H9 (cell line): ENCODE results near the gene TBC1D1. TPM values are rescaled to one million over a fixed set of nuclear protein-coding genes. Genes with fewer than 3 reads are reported as not detected.

ENCODE experiments used
- DNase-seq: peaks from one replicate; pipeline ENCODE4 v3.0.0-alpha.2; 2017
- H2AFZ ChIP-seq: one replicate; pipeline ENCODE4 v1.6.1; 2013; ENCODE audit warnings: mild to moderate bottlenecking, low read length, control low read depth, moderate library complexity
- H2AK5ac ChIP-seq: 2 replicates; pipeline ENCODE4 v1.6.1; 2013; ENCODE audit warnings: low read length, control low read depth, mixed read lengths; ENCODE audit not compliant: insufficient read length
- H2BK120ac ChIP-seq: one replicate; pipeline ENCODE4 v1.6.1; 2013; ENCODE audit warnings: low read depth, mild to moderate bottlenecking, low read length, control low read depth, inconsistent platforms; ENCODE audit not compliant: poor library complexity, severe bottlenecking
- H2BK12ac ChIP-seq: 2 replicates; pipeline ENCODE4 v1.6.1; 2013; ENCODE audit warnings: low read length, control low read depth, mixed read lengths, low read depth; ENCODE audit not compliant: insufficient read length
- H2BK15ac ChIP-seq: 2 replicates; pipeline ENCODE4 v1.6.1; 2013; ENCODE audit warnings: low read depth, low read length, control low read depth
- H2BK20ac ChIP-seq: one replicate; pipeline ENCODE4 v1.6.1; 2013; ENCODE audit warnings: low read depth, mild to moderate bottlenecking, low read length, control low read depth, inconsistent platforms; ENCODE audit not compliant: poor library complexity, severe bottlenecking
- H2BK5ac ChIP-seq: 2 replicates; pipeline ENCODE4 v1.6.1; 2013; ENCODE audit warnings: low read length, control low read depth, mixed read lengths; ENCODE audit not compliant: insufficient read length
- H3K14ac ChIP-seq: 2 replicates; pipeline ENCODE4 v1.6.1; 2013; ENCODE audit warnings: low read length, control low read depth; ENCODE audit not compliant: insufficient read depth
- H3K18ac ChIP-seq: 2 replicates; pipeline ENCODE4 v1.6.1; 2013; ENCODE audit warnings: low read depth, mild to moderate bottlenecking, mixed read lengths, low read length, control low read depth; ENCODE audit not compliant: insufficient read length
- H3K23ac ChIP-seq: 2 replicates; pipeline ENCODE4 v1.6.1; 2013; ENCODE audit warnings: low read length, control low read depth, mixed read lengths, low read depth; ENCODE audit not compliant: insufficient read length
- H3K23me2 ChIP-seq: 2 replicates; pipeline ENCODE4 v1.6.1; 2013; ENCODE audit warnings: low read depth, mild to moderate bottlenecking, mixed read lengths, low read length, control low read depth; ENCODE audit not compliant: insufficient read length, poor library complexity, severe bottlenecking
- H3K27ac ChIP-seq: 2 replicates; pipeline ENCODE4 v1.5.1; 2013; ENCODE audit warnings: low read length, control low read depth, mixed read lengths, low read depth; ENCODE audit not compliant: insufficient read length
- H3K27me3 ChIP-seq: 2 replicates; pipeline ENCODE4 v1.6.1; 2013; ENCODE audit warnings: low read length, control low read depth, inconsistent platforms; ENCODE audit not compliant: insufficient read depth
- H3K4ac ChIP-seq: 2 replicates; pipeline ENCODE4 v1.6.1; 2013; ENCODE audit warnings: low read depth, mild to moderate bottlenecking, control low read depth, inconsistent platforms, low read length, moderate library complexity
- H3K4me1 ChIP-seq: 2 replicates; pipeline ENCODE4 v1.6.1; 2013; ENCODE audit warnings: low read length, control low read depth, inconsistent platforms; ENCODE audit not compliant: insufficient read depth
- H3K4me2 ChIP-seq: 2 replicates; pipeline ENCODE4 v1.6.1; 2013; ENCODE audit warnings: low read length, control low read depth, mixed read lengths; ENCODE audit not compliant: insufficient read length, insufficient read depth
- H3K56ac ChIP-seq: 2 replicates; pipeline ENCODE4 v1.6.1; 2013; ENCODE audit warnings: low read depth, mild to moderate bottlenecking, mixed read lengths, low read length, control low read depth; ENCODE audit not compliant: insufficient read length
- H3K79me1 ChIP-seq: 2 replicates; pipeline ENCODE4 v1.6.1; 2013; ENCODE audit warnings: low read depth, mild to moderate bottlenecking, moderate library complexity, low read length, control low read depth, inconsistent platforms; ENCODE audit not compliant: insufficient read depth, poor library complexity, severe bottlenecking
- H3K79me2 ChIP-seq: 2 replicates; pipeline ENCODE4 v1.6.1; 2013; ENCODE audit warnings: low read length, control low read depth, inconsistent platforms; ENCODE audit not compliant: insufficient read depth
- H3K9ac ChIP-seq: 2 replicates; pipeline ENCODE4 v1.6.1; 2013; ENCODE audit warnings: low read length, control low read depth, mixed read lengths; ENCODE audit not compliant: insufficient read length; ENCODE audit errors: extremely low read depth
- H3K9me3 ChIP-seq: one replicate; pipeline ENCODE4 v1.6.1; 2013; ENCODE audit warnings: low read depth, low read length, inconsistent platforms; ENCODE audit not compliant: control insufficient read depth
- H3T11ph ChIP-seq: one replicate; pipeline ENCODE4 v1.6.1; 2013; ENCODE audit warnings: mild to moderate bottlenecking, low read length, control low read depth, inconsistent platforms
- H4K20me1 ChIP-seq: one replicate; pipeline ENCODE4 v1.6.1; 2013; ENCODE audit not compliant: control insufficient read depth, insufficient read length, insufficient read depth
- H4K5ac ChIP-seq: 2 replicates; pipeline ENCODE4 v1.6.1; 2013; ENCODE audit warnings: low read depth, mild to moderate bottlenecking, mixed read lengths, low read length, control low read depth; ENCODE audit not compliant: insufficient read length
- H4K8ac ChIP-seq: replicated peaks from 2 replicates; pipeline ENCODE4 v1.6.1; 2013; ENCODE audit warnings: low read length, control low read depth, mixed read lengths, low read depth; ENCODE audit not compliant: insufficient read length
- H4K91ac ChIP-seq: 2 replicates; pipeline ENCODE4 v1.6.1; 2013; ENCODE audit warnings: low read depth, mild to moderate bottlenecking, moderate library complexity, mixed read lengths, low read length, control low read depth; ENCODE audit not compliant: insufficient read length
- H3K27ac Mint-ChIP-seq, 3 experiments: 2 replicates in 2 of 3; 3 replicates in 1 of 3; pipeline ENCODE4 v1.8.0; 2020 to 2021; ENCODE audit warnings: mixed read lengths in 3 of 3, mild to moderate bottlenecking in 1 of 3, moderate library complexity in 1 of 3
- H3K27me3 Mint-ChIP-seq: 2 replicates; pipeline ENCODE4 v1.8.0; 2021; ENCODE audit warnings: low read depth, mild to moderate bottlenecking, moderate library complexity, mixed read lengths
- H3K36me3 Mint-ChIP-seq, 3 experiments: 2 replicates in 2 of 3; 3 replicates in 1 of 3; pipeline ENCODE4 v1.8.0; 2020 to 2021; ENCODE audit warnings: low read depth in 3 of 3, mixed read lengths in 3 of 3; ENCODE audit not compliant: insufficient read depth in 1 of 3
- H3K4me1 Mint-ChIP-seq, 2 experiments: 2 replicates each; pipeline ENCODE4 v1.8.0; 2020; ENCODE audit warnings: mixed read lengths in 2 of 2
- H3K4me3 Mint-ChIP-seq, 2 experiments: 2 replicates in 1 of 2; 3 replicates in 1 of 2; pipeline ENCODE4 v1.8.0; 2020 to 2021; ENCODE audit warnings: mild to moderate bottlenecking in 2 of 2, mixed read lengths in 2 of 2, moderate library complexity in 1 of 2
- H3K9me3 Mint-ChIP-seq, 2 experiments: 2 replicates in 1 of 2; 3 replicates in 1 of 2; pipeline ENCODE4 v1.8.0; 2020; ENCODE audit warnings: mild to moderate bottlenecking in 2 of 2, mixed read lengths in 2 of 2, moderate library complexity in 1 of 2
- WGBS: extraction: QIAGEN DNeasy Blood & Tissue Kit; methylation state at CpG from one replicate; pipeline ENCODE4 v1.1.7; 2013; ENCODE audit warnings: missing lambda C conversion rate, low lambda C conversion rate, mixed read lengths; ENCODE audit not compliant: insufficient read length; ENCODE audit errors: extremely low coverage; 5-methylcytosine and 5-hydroxymethylcytosine counted together
- total RNA-seq: library from RNA; stranded (reverse); gene quantifications from 2 replicates; pipeline ENCODE4 v1.2.1, GENCODE V29; 2021
- TF ChIP-seq, protein P1 (sequence below): fragments of 200-600 bp; sonication (generic); conservative IDR thresholded peaks from 3 replicates; pipeline ENCODE4 v1.8.0; 2021; ENCODE audit warnings: antibody characterized with exemption, mild to moderate bottlenecking

Gene TBC1D1
- total RNA-seq, 1 experiment from 2014 or later: 109 TPM

DNA sequence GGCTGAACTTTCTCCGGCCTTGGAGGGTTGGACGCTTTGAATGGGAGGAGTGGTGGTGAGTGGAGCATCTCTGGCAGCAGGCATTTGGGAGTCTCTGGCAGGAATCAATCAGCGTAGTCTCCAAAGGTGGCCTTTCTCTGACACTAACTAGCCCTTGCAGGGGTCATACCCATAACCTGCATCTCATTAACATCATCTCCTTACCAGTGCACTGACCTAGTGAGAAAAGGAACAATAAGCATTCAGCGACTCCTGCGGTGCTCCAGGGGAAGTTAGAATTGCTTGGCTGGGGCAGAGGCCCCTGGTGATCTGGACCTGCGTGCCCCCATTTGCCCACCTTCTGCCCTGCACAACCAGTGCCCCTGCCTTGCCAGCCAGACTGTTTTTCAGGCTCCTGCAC lies 231.2 kb downstream of the TBC1D1 start:
- Mint-ChIP-seq H3K4me1 (peaks cover 17 to 21% of the 10 kb centered on the region in 2 experiments), H3K9me3 (no peaks in the 10 kb centered on the region), H3K27ac (peak overlapping the region in 1 of 3 experiments; percentile 93; a peak in 2 of 7 replicates), H3K36me3 (peaks cover 17 to 49% (median 41%) of the 10 kb centered on the region in 3 experiments), H3K27me3 (peaks cover 24% of the 10 kb centered on the region), H3K4me3 (peak overlapping the region in 1 of 2 experiments; percentile 21; a peak in 1 of 5 replicates)
- Histone ChIP-seq H3K27ac (no peak overlapping the region), H3K4me1 (peaks cover 4% of the 10 kb centered on the region), H3K4ac (no peak overlapping the region), H3K18ac (no peak overlapping the region), H4K5ac (no peak overlapping the region), H4K20me1 (no peaks in the 10 kb centered on the region), H4K91ac (no peak overlapping the region), H2BK12ac (no peak overlapping the region), H2AK5ac (no peak overlapping the region), H3K79me1 (no peaks in the 10 kb centered on the region), H3K79me2 (no peaks in the 10 kb centered on the region), H2BK15ac (no peak overlapping the region), H3K23me2 (no peaks in the 10 kb centered on the region), H2BK20ac (no peak overlapping the region), H2AFZ (no peak overlapping the region), H3K14ac (no peak overlapping the region), H3K9me3 (no peaks in the 10 kb centered on the region), H3K27me3 (no peaks in the 10 kb centered on the region), H2BK5ac (no peak overlapping the region), H3T11ph (no peak overlapping the region), H3K9ac (no peak overlapping the region), H3K23ac (no peak overlapping the region), H2BK120ac (no peak overlapping the region), H3K4me2 (no peak overlapping the region), H3K56ac (no peak overlapping the region), H4K8ac (no peak overlapping the region)
- no CpG with 5 or more reads among the region's 6 CpGs for WGBS
- DNase-seq: no peak
- TF ChIP-seq, protein P1, sequence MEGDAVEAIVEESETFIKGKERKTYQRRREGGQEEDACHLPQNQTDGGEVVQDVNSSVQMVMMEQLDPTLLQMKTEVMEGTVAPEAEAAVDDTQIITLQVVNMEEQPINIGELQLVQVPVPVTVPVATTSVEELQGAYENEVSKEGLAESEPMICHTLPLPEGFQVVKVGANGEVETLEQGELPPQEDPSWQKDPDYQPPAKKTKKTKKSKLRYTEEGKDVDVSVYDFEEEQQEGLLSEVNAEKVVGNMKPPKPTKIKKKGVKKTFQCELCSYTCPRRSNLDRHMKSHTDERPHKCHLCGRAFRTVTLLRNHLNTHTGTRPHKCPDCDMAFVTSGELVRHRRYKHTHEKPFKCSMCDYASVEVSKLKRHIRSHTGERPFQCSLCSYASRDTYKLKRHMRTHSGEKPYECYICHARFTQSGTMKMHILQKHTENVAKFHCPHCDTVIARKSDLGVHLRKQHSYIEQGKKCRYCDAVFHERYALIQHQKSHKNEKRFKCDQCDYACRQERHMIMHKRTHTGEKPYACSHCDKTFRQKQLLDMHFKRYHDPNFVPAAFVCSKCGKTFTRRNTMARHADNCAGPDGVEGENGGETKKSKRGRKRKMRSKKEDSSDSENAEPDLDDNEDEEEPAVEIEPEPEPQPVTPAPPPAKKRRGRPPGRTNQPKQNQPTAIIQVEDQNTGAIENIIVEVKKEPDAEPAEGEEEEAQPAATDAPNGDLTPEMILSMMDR: no peak
